ELR (cell line): ENCODE results near the gene BTBD7.

ENCODE experiments used
- DNase-seq: peaks from one replicate; pipeline ENCODE4 v3.0.0-alpha.2; 2015; ENCODE audit warnings: low read depth

Gene BTBD7

GRCh38 chr14:93330609-93331000, 2.2 kb downstream of the BTBD7 start:
- DNase-seq = no peak

- no peak for DNase-seq
Observed at GRCh38 chr14:93329965-93330608, 2.7 kb downstream of the BTBD7 start.

GRCh38 chr14:93328546-93328945, 4.3 kb downstream of the BTBD7 start:
- no peak for DNase-seq

- DNase-seq = no peak
Observed at GRCh38 chr14:93326196-93326595, 6.6 kb downstream of the BTBD7 start.

- no peak for DNase-seq
Observed at GRCh38 chr14:93323600-93324174, 9.1 kb downstream of the BTBD7 start.

DNA sequence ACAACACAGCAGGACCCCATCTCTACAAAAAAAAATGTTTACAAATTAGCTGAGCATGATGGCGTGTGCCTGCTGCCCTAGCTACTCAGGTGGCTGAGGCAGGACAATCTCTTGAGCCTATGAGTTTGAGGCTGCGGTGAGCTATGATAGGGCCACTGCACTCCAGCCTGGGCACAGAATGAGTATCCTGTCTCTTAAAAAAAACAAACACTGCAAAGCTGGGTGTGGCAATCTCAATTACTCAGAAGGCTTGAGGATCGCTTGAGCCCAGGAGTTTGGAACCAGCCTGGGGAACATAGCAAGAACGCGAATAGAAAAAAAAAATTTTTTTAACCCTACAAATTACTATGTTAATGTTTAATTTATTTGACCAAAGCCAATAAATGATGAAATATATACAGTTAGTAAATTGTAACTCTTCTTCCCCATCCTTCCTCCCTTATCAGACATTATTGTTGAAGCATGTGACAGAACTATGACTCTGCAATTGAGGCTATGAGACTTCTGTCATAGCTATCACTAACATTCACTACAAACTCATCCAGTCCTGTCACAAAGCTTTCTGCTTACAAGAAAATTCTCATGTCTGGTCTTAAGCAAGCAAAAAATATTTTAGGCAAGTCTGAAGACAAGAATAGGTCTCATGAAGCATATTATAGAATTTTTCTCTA, 9.8 kb downstream of the BTBD7 start:
- no peak for DNase-seq

DNA sequence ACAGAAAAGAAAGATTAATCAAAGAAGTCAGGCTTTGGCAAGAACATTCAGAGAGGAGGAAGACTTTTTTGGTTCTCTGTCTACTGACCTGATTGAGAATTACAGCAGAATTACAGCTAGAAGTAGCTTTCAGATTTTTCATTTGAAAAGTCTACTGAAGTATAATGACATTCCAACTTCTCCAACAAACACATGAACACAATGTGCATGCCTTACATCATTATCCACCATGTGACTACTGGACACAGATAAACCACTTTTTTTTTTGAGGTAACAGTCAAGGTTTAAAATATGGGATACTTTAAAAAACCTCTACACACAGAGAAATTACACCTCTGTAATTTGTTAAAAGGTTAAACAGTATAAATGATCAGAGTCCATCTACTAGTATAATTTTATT, 12.3 kb downstream of the BTBD7 start:
- no peak for DNase-seq

DNA sequence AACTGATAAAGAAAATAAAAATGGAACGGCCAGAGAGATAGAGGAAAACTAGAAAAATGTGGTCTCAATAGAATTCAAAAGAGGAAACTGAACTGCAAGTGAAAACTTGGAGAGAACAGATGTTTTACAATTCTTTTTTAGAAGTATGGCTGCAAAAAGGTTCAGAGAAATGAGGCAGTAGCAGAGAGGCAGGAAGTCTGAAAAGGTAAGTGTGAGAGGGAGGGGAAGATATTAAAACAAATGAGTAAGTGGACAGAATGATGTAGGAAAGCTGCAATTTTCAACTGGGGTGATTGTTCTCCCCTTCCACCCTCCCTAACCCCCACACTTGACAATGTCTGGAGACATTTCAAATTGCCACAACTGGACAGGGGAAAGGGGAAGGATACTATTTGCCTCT, 12.9 kb downstream of the BTBD7 start:
- no peak for DNase-seq

DNA sequence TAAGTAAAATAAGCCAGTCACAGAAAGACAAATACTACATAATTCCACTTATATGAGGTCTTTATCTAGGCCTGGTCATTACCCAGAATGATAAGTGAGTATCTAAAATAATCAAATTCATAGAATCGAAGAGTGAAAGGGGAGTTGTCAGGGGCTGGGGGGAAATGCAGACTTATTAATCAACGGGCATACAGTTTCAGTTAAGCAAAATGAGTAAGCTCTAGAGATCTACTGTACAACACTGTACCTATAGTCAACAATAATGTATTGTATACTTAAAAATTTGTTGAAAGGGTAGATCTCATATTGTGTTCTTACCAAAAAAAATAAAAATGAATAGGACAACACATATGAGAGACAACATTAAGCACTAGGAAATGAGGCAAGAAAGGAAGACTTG, 13.3 kb downstream of the BTBD7 start:
- DNase-seq = no peak

DNA sequence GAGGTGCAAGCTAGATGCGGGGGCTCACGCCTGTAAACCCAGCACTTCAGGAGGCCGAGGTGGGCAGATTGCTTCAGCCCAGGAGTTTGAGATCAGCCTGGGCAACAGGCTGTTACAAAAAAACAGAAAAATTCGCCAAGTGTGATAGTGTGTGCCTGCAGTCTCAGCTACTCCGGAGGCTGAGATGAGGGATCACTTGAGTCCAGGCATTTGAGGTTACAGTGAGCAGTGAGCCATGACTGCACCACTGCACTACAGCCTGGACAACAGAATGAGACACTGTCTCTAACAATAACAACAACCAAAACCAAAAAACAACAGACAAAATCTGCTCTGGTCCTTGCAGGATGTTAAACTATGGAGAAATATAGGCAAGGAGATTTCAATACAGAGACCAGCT, 13.9 kb downstream of the BTBD7 start:
- DNase-seq = peak; percentile 55

DNA sequence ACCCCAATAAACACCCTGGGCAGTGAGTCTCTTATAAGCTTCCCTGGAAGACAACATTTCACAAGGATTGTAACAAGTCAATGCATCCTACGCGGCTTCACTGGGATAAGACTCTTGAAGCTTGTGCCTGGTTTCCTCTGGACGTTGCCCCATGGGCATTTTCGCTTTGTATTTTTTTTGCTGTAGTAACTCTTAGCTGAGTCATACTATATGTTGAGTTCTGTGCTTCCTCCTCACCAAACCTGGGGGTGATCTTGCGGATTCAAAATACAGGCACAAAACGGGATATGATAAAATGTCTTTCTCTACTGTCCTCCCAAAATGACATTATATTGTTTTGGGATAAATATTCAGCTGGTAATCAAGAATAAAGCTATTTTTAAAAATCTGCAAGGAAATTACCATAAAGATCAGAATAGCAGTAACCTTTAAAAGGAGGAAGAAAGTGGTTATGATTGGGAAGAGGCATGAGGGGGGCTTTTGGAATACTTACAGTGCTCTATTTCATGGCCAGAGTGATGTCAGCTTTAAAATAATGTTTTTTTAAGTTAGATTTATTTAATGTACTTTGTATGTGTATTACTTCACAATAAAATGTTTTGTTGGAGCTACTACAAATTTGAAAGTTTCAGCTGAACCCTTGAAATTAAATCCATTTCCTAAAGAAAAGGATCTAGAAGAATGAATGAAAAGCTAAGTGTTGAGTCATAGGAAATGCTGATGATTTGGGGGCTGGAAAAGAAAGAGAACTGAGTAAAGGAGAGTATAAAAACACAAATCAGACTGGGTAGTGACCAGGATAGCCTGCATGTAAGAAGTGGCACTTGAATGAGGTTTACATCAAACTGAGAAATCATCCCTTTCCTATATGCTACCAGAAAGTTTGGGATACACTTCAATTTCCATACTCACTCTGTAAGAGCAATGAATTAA, 14.7 kb downstream of the BTBD7 start:
- DNase-seq = peak; percentile 75

DNA sequence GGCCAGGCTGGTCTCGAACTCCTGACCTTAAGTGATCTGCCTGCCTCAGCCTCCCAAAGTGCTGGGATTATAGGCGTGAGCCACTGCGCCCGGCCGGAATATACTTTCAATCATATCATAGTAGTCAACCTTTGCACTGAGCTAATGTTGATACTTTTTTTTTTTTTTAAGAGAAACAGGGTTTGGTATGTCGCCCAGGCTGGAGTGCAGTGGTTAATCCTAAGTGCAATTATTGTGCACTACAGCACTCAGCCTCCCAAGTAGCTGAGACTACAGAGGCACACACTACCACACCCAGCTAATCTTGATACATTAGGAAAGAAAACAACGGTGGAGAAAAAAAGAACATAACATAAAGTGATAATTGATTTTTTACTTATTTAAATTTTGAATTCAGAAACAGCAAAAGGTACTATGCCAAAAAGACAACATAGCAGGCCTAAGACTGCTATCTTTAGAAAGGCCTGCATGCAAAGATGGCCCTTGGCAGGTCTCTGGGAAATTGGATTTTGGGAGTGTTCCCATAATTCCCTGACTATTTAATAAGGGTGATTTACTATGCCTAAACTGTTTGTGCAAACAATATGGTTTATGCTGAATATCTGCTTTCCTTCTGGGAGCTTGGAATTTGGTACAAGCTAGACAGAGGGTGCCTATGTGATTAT, 15.5 kb downstream of the BTBD7 start:
- no peak for DNase-seq

DNA sequence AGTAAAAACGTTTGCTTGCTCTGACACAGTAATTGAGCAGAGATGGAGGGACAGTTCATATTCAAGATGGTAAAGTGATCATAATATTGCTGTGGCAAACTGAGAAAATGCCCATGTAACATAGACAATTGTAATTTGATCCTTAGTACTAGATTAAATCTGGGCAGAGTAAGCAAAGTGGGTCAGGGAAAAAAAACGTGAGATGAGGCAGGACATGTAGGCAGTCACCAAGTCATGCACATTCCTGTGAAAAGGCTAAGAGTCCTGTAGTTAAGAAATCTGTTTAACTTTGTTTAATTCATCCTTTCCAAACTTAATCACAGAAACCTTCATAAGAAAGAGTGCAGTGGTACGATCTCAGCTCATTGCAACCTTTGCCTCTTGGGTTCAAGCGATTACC, 16.1 kb downstream of the BTBD7 start:
- DNase-seq = no peak

DNA sequence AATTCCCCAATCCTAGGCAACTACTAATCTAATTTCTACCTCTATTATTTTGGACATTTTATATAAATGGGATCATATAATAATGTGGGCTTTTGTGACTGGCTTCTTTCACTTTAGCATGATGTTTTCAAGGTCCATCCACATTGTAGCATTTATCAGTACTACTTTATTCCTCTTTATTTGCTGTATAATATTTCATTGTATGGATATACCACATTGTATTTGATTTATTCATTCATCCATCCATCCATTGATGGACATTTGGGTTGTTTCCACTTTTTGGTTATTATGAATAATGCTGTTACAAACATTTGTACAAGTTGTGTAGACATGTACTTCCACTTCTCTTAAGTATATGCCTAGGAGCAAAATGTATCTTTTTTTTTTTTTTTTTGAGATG, 17.3 kb downstream of the BTBD7 start:
- no peak for DNase-seq

- no peak for DNase-seq
Observed at GRCh38 chr14:93311082-93311481, 21.8 kb downstream of the BTBD7 start.

- DNase-seq = no peak
Observed at GRCh38 chr14:93309427-93309966, 23.3 kb downstream of the BTBD7 start.

- DNase-seq = no peak
Observed at GRCh38 chr14:93308686-93309345, 24.0 kb downstream of the BTBD7 start.

GRCh38 chr14:93306812-93307211, 26.0 kb downstream of the BTBD7 start:
- no peak for DNase-seq

DNA sequence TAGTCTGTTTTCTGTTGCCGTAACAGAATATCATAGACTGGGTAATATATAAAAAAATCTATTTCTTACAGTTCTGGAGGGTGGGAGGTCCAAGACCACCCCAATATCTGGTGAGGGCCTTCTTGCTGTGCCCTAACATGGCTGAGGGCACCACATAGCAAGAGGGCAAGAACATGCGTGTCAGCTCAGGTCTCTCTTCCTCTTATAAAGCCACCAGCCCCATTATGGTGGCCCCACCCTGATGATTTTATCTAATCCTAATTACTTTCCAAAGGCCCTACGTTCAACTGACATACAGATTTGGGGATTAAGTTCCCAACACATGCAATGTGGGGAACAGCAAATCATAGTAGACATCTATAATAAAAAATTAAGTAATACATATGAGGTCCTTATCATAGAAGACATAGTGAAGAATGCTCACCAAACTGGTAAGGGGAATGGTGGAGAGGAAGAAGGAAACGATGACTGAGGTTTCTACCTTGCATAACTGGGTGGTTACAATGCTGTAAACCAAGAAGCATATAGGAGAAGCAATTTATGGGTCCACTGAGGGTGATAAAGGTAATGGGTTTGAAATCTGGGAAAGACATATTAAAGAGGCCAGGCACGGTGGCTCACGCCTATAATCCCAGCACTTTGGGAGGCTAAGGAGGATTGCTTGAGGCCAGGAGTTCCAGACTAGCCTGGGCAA, 27.0 kb downstream of the BTBD7 start:
- no peak for DNase-seq

GRCh38 chr14:93304771-93305170, 28.1 kb downstream of the BTBD7 start:
- DNase-seq = peak; percentile 35

GRCh38 chr14:93303659-93304058, 29.2 kb downstream of the BTBD7 start:
- DNase-seq = no peak
